GM11168 (cell line): ENCODE measurements around the gene ENPP1.

Source experiments
- in situ Hi-C: fragments of 300-500 bp; cut with MboI; formaldehyde crosslinking; loops from one replicate; pipeline ENCODE4 v1.12.0; 2022; ENCODE audit warnings: low sequenced_read_pairs; ENCODE audit not compliant: unreplicated experiment

ENPP1 gene

DNA sequence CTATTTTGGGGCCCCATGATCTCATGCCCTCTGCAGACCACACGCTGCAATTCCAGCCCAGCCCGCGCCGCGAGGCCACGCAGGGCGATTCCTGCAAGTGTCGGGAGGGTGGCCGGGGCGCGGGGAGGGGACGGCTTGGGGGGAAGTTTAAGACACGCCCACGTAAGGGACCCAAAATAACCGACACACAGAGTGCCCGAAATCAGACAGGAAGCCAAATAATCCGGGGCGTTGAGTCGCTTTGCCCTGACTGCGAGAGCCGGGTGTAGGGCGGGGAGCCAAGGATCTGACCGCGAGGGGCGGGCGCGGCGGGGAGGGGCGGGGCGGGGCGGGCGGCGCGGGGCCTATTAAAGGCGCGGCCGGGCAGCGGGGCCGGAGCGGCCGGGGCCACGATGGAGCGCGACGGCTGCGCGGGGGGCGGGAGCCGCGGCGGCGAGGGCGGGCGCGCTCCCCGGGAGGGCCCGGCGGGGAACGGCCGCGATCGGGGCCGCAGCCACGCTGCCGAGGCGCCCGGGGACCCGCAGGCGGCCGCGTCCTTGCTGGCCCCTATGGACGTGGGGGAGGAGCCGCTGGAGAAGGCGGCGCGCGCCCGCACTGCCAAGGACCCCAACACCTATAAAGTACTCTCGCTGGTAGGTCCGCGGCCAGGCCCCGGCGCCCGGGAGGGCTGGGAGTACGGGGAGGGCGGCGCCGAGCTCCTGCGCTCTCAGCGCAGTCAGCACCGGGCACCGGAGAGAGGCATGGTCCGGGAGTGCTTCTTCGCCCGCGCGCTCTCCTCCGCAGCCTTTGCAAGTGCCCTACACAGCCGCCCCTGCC, at the start of gene ENPP1:
ENPP1 (plus strand) TSS at position 377 of the 816 bp plus-strand sequence; CDS start at position 393, 16 bp downstream.
- in situ Hi-C loops, result no loop called here

DNA sequence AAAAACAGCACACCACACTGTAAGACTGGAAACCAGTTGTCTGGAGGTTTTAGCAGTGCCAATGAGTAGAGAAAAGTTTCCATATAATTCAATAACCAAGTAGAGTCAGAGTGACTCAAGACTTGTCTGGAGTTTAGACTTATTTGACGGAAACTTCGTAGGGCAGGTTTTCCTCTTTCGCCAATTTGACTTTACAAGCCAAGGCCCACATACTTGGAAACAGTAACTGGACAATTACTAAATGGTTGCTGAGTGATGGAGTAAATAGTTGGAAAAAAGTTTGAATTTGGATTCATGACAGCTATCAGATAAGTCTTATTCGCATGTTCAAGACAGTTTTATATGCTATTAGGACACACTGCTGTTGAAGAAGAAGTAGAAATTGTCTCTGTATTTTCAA, 48.9 kb upstream of the ENPP1 start:
- in situ Hi-C loops, result no loop called here

DNA sequence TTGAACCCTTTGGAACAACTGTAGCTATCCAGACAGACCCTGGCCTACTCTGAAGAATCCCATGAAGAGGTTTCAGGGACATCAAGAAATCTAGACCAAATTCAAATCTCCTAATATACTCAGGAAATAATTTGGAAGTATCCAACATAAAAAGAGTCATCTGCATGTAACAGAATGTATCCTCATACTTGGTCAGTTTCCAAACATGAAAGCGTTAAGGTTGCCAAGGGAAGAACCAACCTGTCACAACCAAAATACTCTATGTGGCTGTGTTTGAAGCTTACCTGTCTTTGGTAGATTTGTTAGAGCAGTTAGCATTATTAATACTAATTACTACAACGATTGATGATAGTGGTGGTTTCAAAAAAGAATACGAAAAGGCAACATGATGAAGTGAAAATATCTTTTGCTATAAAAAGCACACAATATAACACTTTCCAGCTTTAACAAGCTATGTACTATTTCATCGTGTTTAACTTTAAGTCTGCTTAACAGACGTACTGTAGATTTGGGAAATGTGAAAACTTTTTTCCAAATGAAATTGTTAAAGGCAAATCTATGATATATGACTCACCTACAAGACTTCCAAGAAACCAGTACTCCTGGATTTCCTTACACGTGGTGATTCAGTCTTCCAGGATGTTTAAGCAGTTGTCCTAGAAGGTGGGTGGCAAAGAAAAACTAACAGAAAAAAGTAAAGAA, 46.6 kb upstream of the ENPP1 start:
- in situ Hi-C loops, result no loop called here

DNA sequence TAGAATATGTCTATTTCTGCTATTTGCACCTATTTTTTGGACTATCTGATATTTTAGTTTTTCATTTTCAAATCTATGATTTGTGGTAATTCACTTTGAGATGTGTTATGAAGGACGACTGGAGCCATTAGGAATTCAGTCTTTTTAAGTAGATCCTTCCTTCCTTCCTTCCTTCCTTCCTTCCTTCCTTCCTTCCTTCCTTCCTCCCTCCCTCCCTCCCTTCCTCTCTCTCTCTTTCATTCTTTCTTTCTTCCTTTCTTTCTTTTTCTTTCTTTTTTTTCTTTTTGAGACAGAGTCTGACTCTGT, 46.1 kb upstream of the ENPP1 start:
- in situ Hi-C loops, result no loop called here

DNA sequence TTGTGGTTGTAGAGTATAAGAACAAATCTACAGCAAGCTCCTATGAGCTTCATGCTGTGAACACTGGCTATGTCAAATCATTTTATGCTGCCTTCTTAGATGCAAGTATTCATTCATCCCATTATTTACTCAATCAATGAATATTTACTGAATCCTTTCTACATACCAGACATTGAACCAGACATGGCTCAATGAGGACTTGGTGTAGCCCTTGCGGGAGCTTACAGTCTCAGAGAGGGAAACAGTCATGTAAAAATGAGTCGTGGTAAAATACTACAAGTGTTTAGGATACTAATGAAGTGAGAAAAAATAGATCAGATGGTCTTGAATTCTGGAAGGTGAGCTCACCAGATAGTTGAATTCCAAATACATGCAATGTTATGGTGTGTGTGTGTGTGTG, 44.8 kb upstream of the ENPP1 start:
- in situ Hi-C loops, result no loop called here

DNA sequence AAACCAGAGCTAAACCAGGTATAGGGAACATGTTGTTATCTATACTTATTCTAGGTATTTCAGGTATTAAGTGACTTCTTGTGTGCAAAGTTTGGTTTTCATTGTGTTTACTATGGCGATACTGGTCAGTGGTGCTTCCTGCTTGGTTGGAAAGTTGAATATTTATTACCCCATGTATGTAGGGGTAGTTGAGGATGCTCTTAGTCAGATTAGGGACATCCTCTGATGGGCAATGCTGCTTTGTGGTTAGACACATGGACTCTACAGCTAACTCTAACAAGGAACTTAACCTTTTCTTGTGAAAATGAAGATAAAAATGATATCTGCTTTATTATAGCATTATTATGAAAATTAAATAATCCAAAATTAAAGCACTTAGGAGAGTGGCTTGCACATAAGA, 44.1 kb upstream of the ENPP1 start:
- in situ Hi-C loops, result no loop called here

DNA sequence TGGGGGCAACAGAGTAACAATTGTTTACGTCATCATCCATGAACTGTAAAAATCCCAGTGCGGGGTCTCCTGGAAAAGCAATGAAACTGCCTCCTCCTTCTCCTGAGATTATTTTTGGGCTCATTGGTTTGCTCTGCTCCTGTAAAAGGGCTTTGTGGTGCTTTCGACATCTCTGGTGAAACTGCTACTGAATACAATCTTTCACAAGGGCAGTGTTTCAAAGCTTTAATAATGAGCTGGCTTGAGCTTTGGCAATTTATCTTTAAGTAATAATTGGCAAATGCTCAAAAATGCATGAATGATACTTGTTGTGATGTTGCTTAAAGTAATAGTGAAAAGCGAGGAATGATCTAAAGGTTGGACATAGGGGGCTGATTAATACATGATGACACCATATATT, 43.5 kb upstream of the ENPP1 start:
- in situ Hi-C loops, result no loop called here

DNA sequence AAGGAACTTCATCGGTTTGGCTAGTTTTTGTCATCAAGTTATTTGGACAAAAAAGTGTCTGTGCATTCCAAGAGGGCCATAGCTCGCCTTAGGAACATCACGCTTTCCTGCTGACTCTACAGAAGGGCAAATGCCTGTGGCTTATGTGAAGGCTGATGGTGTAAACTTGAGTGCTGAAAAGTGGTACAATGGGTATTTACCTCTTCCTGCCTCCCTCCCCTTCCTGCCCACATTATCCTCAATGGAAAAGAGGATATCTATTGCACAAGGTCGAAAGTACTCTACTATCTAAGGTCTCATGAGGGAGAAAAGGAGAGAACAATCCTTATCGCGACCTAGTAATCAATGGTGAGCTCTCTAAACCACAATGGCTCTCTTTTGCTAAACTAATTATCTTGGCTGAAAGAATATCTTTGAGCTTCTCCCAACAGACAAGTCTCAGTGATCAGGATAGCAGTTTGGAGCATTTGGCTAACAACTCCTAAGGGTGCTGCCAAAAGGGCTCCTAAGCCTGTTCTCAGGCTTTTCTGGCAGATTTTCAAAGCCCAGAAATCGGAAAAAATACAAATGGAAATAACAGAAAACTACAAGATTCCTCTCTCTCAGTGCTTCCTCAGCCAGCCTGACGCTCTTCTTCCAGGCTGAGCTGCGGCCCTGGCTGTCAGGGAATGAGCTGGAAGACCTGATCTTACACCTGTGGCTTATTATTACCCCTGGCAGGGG, 42.6 kb upstream of the ENPP1 start:
- in situ Hi-C loops, result no loop called here

DNA sequence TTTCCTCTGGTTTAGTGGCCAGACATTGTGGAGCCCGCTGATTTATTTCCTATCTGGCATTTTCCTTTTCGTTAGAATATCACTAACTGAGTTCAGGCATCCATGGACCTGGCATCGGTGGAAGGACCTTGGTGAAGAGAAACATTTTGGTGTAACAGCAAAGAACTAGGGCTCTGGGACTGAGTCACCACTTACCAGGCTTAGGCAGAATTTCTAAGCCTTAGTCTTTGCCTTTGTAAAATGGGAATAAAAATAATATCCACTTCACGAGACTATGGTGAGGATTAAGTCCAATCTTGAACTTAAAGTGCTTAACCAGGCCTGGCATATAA, 42.0 kb upstream of the ENPP1 start:
- in situ Hi-C loops, result no loop called here

DNA sequence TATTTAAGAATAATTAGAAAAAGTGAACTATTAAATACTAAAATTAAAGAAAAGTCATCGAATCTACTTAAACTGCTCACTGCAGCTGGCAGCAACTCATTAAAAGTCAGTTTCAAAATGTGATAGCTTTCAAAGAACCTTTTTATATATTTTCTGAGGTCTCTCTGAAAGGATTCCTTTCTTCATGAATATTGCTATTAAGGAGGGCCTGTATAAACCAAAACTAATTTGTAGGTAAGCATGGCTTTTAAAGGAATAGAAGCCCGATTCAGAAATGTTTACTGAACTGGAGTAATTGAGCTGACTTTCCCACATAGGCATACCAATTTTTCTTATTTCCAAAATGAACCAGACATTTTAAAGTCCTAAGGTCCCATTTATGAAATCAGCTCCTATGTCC, 41.2 kb upstream of the ENPP1 start:
- in situ Hi-C loops, result no loop called here

DNA sequence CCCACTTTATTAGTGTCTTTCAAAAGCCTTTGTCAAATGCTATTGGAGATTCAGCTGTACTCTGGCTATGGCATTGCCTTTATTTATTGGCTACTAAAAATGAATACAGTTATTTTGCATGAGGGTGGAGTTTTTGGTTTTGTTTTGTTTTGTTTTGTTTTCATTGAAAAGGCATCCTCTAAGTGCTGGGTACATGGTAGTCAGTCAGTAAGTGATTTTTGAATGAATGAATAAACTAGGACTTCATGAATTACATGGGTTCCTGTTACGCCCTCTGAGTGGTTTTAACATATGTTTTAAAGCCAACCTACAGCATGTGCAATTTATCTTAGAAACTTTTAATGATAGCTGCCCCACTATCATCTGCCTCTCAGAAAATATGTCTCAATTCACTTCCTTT, 38.9 kb upstream of the ENPP1 start:
- in situ Hi-C loops, result no loop called here

DNA sequence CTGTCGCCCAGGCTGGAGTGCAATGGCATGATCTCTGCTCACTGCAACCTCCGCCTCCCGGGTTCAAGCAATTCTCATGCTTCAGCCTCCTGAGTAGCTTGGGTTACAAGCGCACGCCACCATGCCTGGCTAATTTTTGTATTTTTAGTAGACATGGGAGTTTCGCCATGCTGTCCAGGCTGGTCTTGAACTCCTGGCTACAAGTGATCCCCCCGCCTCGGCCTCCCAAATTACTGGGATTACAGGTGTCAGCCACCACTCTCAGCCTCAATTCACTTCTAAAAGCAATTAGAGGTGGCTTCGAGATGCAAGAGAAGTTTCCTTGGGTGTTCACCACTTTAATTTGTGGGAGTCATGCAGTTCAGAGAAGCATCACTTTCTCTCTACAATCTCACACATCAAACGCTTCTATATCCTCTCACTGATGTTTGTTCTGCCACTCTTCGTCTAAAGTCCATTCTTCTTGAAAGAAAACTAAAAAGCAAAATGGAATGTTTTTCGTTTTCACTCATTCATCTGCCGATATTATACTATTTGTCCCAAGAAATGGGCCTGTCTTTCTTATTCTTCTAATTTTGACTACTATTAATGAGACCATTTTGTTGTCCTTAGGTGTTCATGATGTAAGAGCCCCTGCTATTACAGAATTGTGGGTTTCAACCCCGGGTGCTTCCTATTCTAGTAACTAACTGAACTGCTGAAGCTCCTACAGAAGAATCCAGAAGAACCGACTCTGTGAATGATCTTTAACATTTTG, 38.3 kb upstream of the ENPP1 start:
- in situ Hi-C loops, result no loop called here

DNA sequence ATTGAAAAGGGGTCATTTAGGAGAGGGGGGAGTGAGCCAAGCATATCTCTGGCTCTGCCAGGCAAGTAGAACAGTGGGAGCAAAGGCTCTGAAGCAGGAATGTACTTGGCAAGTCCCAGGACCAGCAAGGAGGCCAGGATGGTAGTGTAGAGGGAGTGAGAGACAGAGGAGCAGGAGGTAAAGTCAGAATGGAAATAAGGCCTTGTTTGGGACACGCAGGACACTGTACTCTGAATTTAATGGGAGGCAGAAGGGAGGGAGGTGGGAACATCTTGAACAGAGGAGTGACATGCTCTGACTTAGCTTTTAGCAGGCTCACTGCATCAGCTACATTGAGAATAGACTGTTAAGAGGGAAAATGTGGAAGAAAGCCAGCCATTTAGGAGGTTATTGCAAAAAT, 37.0 kb upstream of the ENPP1 start:
- in situ Hi-C loops, result no loop called here

DNA sequence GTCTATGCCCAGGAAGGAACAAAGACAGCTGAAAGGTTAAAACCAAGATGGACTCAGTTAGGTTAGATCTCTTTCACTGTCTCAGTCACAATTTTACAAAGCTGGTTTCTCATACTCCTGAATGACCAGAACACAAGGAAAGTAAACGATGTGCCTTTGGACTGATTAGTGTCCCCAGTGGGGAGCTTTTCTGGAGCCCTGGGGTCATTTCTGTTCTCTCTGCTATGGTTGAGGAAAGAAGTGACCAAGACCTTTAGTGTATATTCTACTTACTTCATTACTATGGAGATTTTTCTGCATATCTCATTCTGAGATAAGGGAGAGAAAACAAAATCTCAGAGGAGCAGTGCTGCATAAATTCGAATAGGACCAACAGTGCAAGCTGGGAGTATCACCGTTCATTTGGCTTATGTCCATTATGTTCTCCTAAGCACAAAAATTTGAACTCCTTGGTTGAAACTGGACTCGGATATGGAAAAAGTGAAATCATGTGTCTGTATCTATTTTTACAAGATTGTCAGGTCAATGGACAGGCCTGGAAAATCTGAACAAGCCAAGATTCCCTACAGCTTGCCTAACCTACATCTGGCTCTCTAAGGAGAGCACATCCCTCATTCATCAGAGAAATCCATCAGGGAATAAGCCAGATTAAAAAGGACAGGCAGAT, 34.4 kb upstream of the ENPP1 start:
- in situ Hi-C loops, result no loop called here

DNA sequence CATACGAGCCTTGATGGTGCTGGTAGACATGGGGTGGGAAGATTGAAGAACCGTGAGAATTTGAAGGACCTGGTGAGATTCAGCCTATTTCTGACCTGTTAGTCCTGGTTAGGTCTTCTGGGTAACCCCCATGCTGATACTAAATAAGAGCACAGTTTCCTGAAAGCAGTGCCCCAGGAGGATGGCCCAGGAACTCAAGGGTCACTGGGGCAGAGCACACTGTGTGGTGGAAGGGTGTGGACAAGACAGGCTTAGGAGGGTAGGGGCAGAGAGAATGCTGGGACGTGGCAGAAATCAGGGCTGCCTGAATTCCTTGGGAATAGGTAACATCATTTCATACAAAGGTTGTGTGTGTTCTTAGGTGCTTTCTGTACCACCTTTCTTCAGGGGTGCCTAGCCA, 31.9 kb upstream of the ENPP1 start:
- in situ Hi-C loops, result no loop called here

DNA sequence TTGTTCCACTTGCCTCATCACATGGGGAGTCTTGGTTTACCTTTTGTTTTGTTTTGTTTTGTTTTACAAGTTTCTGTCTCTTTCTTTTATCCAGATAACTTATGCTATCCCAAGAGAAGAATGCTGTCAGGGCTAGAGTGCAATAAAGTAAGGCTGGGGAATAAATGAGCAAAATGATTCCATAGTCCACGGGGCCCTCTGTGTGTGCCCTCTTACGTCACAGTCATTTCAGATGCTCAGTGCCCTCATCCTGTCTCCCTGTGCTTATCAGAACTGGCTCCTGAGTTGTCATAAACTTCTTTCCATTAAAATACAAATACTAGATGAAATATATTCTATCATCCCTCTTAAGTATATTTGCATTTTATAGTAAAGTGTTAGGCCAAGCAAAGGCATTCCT, 30.8 kb upstream of the ENPP1 start:
- in situ Hi-C loops, result no loop called here

DNA sequence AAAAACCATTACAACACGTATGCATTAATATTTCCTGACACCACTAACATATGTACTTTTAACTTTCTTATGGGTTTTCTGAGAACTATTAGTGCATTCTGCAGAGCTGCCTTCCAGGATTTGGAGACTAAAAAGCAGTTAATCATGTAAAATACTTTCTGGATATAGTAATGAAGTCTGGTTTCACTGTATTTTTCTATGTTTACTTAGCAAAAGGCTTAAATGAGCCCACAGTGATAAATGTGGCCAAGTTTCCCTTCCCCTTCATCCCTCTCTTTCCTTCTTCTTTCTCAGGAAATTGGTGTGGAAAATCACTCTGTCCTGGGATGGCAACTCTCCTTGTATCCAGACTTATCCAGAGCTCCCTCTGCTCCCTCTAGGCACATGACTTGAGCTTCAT, 29.7 kb upstream of the ENPP1 start:
- in situ Hi-C loops, result no loop called here

DNA sequence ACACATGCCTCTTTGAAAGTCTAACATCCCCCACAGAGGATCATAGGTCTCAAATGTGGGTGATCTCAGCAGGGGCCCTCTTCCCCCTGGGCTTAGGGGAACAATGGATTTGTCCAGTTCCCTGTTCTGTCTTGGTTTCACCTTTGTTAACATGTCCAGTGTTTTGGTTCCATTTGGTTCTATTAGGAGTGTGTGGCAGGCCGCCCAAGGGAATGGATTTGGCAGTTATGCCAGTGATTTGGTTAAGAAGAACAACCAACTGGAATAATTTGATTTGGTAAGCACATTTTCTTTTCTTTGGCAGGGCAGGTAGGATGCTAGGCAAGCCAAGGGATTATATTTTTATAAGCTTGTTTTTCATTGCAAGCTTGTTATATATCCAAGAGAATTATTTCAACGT, 28.5 kb upstream of the ENPP1 start:
- in situ Hi-C loops, result no loop called here

DNA sequence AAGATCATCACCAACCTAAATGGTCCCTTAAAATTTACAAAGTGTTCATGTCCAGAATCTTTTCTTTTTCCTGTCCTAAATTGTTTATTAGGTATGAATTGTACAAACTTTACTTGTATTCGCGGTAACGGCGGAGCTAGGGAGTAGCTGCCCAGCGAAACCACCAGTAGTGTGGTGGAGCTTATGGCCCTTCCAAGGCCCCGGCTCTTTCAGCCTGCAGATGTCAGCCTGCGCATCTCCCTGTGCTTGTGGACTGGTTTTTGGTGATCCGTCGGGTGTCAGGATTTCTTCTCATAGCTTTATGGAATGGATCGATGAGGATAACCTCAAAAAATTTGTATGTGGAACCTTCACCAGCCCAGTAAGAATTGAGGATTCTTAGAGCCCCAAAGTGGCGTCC, 27.2 kb upstream of the ENPP1 start:
- in situ Hi-C loops, result no loop called here

DNA sequence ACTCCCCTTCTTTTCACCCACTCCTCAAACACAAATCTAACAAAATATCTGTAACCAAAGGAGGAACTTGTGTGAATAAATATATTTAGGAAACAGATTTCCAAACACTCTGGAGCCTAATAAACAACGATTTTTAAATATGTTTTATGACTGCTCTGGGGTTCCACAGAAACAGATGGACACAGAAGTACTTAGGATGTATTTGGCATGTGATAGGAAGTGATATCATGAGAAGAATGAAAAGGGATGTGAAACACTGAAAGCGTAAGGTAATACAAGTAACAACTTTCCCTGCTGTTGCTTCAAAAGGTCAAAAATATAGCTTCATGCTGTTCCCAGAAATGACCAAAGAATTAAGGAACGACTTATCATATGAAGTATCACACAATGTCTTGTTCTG, 26.1 kb upstream of the ENPP1 start:
- in situ Hi-C loops, result no loop called here
